GM12891 (cell line): ENCODE measurements around the gene CCDC54.

ENCODE experiments used
- POLR2AphosphoS5 ChIP-seq: IDR thresholded peaks from 2 replicates; pipeline ENCODE4 v1.6.1; 2011; ENCODE audit warnings: low read depth, low read length, control low read depth
- TAF1 ChIP-seq: IDR thresholded peaks from 2 replicates; pipeline ENCODE4 v1.6.1; 2011; ENCODE audit warnings: low read depth, low read length, control low read depth

DNA sequence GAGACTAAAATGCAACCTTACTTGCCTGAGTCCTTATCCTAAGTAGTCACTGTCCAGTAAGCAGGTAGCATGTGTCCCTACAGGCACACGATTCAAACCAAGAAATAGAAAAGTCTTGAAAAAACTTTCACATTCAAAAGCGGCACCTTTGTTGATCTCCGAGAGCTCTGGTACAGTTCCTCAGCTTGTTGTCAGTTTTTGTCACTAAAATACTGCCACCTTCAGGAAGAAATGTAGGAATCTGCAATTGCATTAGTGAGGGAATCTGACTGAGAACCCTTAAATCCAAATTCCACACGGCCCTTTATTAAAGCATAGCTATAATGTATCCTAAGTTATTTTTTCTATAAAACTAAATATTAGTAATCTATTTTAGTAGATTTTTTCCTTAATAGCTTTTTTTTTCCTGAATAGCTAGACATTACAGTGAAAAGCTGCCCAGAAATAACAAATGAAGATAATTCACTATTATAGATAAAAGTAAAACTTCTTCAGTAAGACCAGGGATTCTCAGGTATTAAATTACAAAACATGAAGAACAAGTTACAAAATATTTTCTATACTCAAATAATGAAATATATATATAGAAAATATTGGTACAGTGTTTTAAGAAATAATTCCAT, 44.0 kb downstream of the CCDC54 start:
- TF ChIP-seq TAF1 (no peak), POLR2AphosphoS5 (no peak)
